Activated CD4-positive, alpha-beta memory T cell treated with anti-CD3 and anti-CD28 coated beads for 36 hours (primary cell): ENCODE measurements around the gene SF3B3. TPM values are rescaled to one million over a fixed set of nuclear protein-coding genes. Genes with fewer than 3 reads are reported as not detected.

Experiments
- CTCF ChIA-PET: fragments of 350-600 bp; sonication (Branson Sonifier 250); formaldehyde crosslinking; loops from one replicate; lab custom pipeline; 2021; ENCODE audit warnings: antibody characterized with exemption, inconsistent platforms; lab: Charles Lee
- POLR2A ChIA-PET: fragments of 350-600 bp; sonication (Branson Sonifier 250); formaldehyde crosslinking; loops from one replicate; lab custom pipeline; 2021; ENCODE audit warnings: antibody characterized with exemption; lab: Charles Lee
- DNase-seq: peaks from one replicate; pipeline ENCODE4 v3.0.0-alpha.2; 2020
- H3K27ac Mint-ChIP-seq: one replicate; pipeline ENCODE4 v1.8.0; 2021; ENCODE audit warnings: mixed read lengths
- H3K27me3 Mint-ChIP-seq: one replicate; pipeline ENCODE4 v1.8.0; 2021; ENCODE audit warnings: mixed read lengths
- H3K36me3 Mint-ChIP-seq: one replicate; pipeline ENCODE4 v1.8.0; 2021; ENCODE audit warnings: mixed read lengths
- H3K4me1 Mint-ChIP-seq: one replicate; pipeline ENCODE4 v1.8.0; 2021; ENCODE audit warnings: low read depth, mixed read lengths
- H3K4me3 Mint-ChIP-seq: one replicate; pipeline ENCODE4 v1.8.0; 2021; ENCODE audit warnings: mild to moderate bottlenecking, mixed read lengths
- H3K9me3 Mint-ChIP-seq: one replicate; pipeline ENCODE4 v1.8.0; 2021; ENCODE audit warnings: mixed read lengths
- intact Hi-C: fragments of 100-400 bp; cut with micrococcal nuclease; formaldehyde crosslinking; loops from one replicate; pipeline ENCODE4 v1.15.1; 2023
- total RNA-seq, 2 experiments: library from RNA; stranded (reverse); gene quantifications; one replicate each; pipeline ENCODE4 v1.2.3, GENCODE V29; 2021

Gene SF3B3
- total RNA-seq, 2 experiments from 2014 or later = 450 to 453 TPM

GRCh38 chr16:70593544-70593943, 69.9 kb downstream of the SF3B3 start:
- Mint-ChIP-seq H3K27ac (no peak overlapping the region), H3K4me1 (no peaks in the 10 kb centered on the region), H3K9me3 (no peaks in the 10 kb centered on the region), H3K4me3 (no peak overlapping the region), H3K36me3 (no peaks in the 10 kb centered on the region), H3K27me3 (peaks cover 3% of the 10 kb centered on the region)
- ChIA-PET POLR2A (interaction anchor here (0.5 kb wide), 1 partner anchor 47 kb away, joined by 4 read pairs; no protein-coding TSS in a partner anchor), CTCF (interaction anchor here (1.5 kb wide), 1 partner anchor 59 kb away, joined by 4 read pairs; no protein-coding TSS in a partner anchor)
- intact Hi-C loops = no loop called here
- DNase-seq = no peak

- CTCF ChIA-PET = no interaction called here
- H3K36me3 Mint-ChIP-seq = no peaks in the 10 kb centered on the region
- H3K9me3 Mint-ChIP-seq = no peaks in the 10 kb centered on the region
These were observed 71.0 kb downstream of the SF3B3 start for GRCh38 chr16:70594569-70594968.

GRCh38 chr16:70597135-70597835, 73.7 kb downstream of the SF3B3 start:
- H3K4me3 Mint-ChIP-seq = no peak overlapping the region
- H3K27me3 Mint-ChIP-seq = no peaks in the 10 kb centered on the region
- ChIA-PET CTCF (no interaction called here), POLR2A (no interaction called here)
- no peaks in the 10 kb centered on the region for H3K4me1 Mint-ChIP-seq
- H3K36me3 Mint-ChIP-seq = no peaks in the 10 kb centered on the region
- no peak for DNase-seq
- H3K27ac Mint-ChIP-seq = no peak overlapping the region
- no peaks in the 10 kb centered on the region for H3K9me3 Mint-ChIP-seq
- intact Hi-C loops = no loop called here

More at GRCh38 chr16:70594569-70594968, 71.0 kb downstream of the SF3B3 start:
- POLR2A ChIA-PET = interaction anchor here (0.5 kb wide), 1 partner anchor 60 kb away, joined by 3 read pairs; no protein-coding TSS in a partner anchor
- no peak for DNase-seq
- intact Hi-C loops = no loop called here
- Mint-ChIP-seq H3K4me3 (no peak overlapping the region), H3K27me3 (peaks cover 3% of the 10 kb centered on the region), H3K27ac (no peak overlapping the region), H3K4me1 (no peaks in the 10 kb centered on the region)

- H3K4me3 Mint-ChIP-seq = no peak overlapping the region
- H3K4me1 Mint-ChIP-seq = peaks cover 1% of the 10 kb centered on the region
- CTCF ChIA-PET = no interaction called here
- intact Hi-C loops = no loop called here
- H3K36me3 Mint-ChIP-seq = no peaks in the 10 kb centered on the region
- H3K27ac Mint-ChIP-seq = no peak overlapping the region
- no peaks in the 10 kb centered on the region for H3K27me3 Mint-ChIP-seq
- no peaks in the 10 kb centered on the region for H3K9me3 Mint-ChIP-seq
- no peak for DNase-seq
- POLR2A ChIA-PET = interaction anchor here (0.7 kb wide), 1 partner anchor 88 kb away, joined by 4 read pairs; no protein-coding TSS in a partner anchor
These were observed 75.4 kb downstream of the SF3B3 start for GRCh38 chr16:70598937-70599503.

GRCh38 chr16:70600730-70601129, 77.1 kb downstream of the SF3B3 start:
- Mint-ChIP-seq H3K4me3 (no peak overlapping the region), H3K36me3 (no peaks in the 10 kb centered on the region), H3K4me1 (peaks cover 2% of the 10 kb centered on the region), H3K9me3 (no peaks in the 10 kb centered on the region), H3K27me3 (no peaks in the 10 kb centered on the region), H3K27ac (no peak overlapping the region)
- intact Hi-C loops = no loop called here
- ChIA-PET CTCF (no interaction called here), POLR2A (no interaction called here)
- no peak for DNase-seq

GRCh38 chr16:70601576-70602575, 78.3 kb downstream of the SF3B3 start:
- Mint-ChIP-seq H3K9me3 (no peaks in the 10 kb centered on the region), H3K27me3 (no peaks in the 10 kb centered on the region), H3K36me3 (no peaks in the 10 kb centered on the region), H3K4me3 (no peak overlapping the region), H3K4me1 (peaks cover 2% of the 10 kb centered on the region), H3K27ac (no peak overlapping the region)
- intact Hi-C loops = no loop called here
- POLR2A ChIA-PET = no interaction called here
- no peak for DNase-seq
- CTCF ChIA-PET = interaction anchor here (1.3 kb wide), 1 partner anchor 51 kb away, joined by 7 read pairs; no protein-coding TSS in a partner anchor

- POLR2A ChIA-PET = no interaction called here
- Mint-ChIP-seq H3K27ac (no peak overlapping the region), H3K4me1 (peaks cover 2% of the 10 kb centered on the region), H3K4me3 (no peak overlapping the region), H3K36me3 (no peaks in the 10 kb centered on the region), H3K27me3 (no peaks in the 10 kb centered on the region), H3K9me3 (no peaks in the 10 kb centered on the region)
- CTCF ChIA-PET = no interaction called here
- intact Hi-C loops = no loop called here
- DNase-seq = no peak
These were observed 79.2 kb downstream of the SF3B3 start for GRCh38 chr16:70602831-70603230.

- H3K9me3 Mint-ChIP-seq = no peaks in the 10 kb centered on the region
- H3K4me3 Mint-ChIP-seq = no peak overlapping the region
- H3K27me3 Mint-ChIP-seq = no peaks in the 10 kb centered on the region
- ChIA-PET CTCF (no interaction called here), POLR2A (no interaction called here)
- no peak for DNase-seq
- H3K27ac Mint-ChIP-seq = no peak overlapping the region
- peaks cover 2% of the 10 kb centered on the region for H3K4me1 Mint-ChIP-seq
- intact Hi-C loops = no loop called here
- H3K36me3 Mint-ChIP-seq = no peaks in the 10 kb centered on the region
These were observed 81.0 kb downstream of the SF3B3 start for GRCh38 chr16:70604407-70605282.

- H3K27me3 Mint-ChIP-seq = no peaks in the 10 kb centered on the region
- H3K9me3 Mint-ChIP-seq = no peaks in the 10 kb centered on the region
- H3K4me1 Mint-ChIP-seq = peaks cover 2% of the 10 kb centered on the region
- H3K27ac Mint-ChIP-seq = no peak overlapping the region
- no peak overlapping the region for H3K4me3 Mint-ChIP-seq
- intact Hi-C loops = no loop called here
- H3K36me3 Mint-ChIP-seq = no peaks in the 10 kb centered on the region
- POLR2A ChIA-PET = no interaction called here
- CTCF ChIA-PET = no interaction called here
- DNase-seq = no peak
These were observed 81.7 kb downstream of the SF3B3 start for GRCh38 chr16:70605283-70605657.

GRCh38 chr16:70608521-70608920, 84.9 kb downstream of the SF3B3 start:
- intact Hi-C loops = no loop called here
- Mint-ChIP-seq H3K4me1 (peaks cover 2% of the 10 kb centered on the region), H3K9me3 (no peaks in the 10 kb centered on the region), H3K36me3 (no peaks in the 10 kb centered on the region), H3K27ac (no peak overlapping the region), H3K27me3 (no peaks in the 10 kb centered on the region), H3K4me3 (no peak overlapping the region)
- ChIA-PET CTCF (no interaction called here), POLR2A (no interaction called here)
- DNase-seq = no peak
